ENCODE data around the gene HAUS3. TPM values are rescaled to one million over a fixed set of nuclear protein-coding genes. Genes with fewer than 3 reads are reported as not detected.

The HAUS3 gene
- total RNA-seq, 1 experiment from 2014 or later, result 18.0 TPM

DNA sequence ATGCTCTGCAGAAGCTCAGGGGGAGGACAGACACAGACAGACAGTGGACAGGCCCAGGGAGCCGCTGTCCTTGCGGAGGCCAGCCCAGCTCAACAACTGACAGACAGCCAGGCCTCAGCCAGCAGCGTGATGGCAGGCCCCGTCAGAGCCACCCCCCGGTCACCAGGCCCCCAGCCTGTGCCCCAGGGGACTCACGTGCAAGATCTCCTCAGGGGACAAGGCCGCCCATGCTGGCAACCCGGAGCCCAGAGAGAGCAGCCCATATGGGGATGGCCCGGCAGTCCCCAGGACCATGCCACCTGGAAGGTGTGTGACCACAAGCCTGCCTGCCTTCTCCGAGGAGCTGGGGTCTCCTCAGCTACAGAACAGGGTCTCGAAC is 48.0 kb upstream of the HAUS3 start:
- H2BK120ac ChIP-seq (ENCODE audit: low read depth, low read length, poor library complexity, severe bottlenecking), result no peak overlapping the region
- H3K9me3 ChIP-seq (ENCODE audit: control insufficient read depth, low read depth, low read length), result no peaks in the 10 kb centered on the region
- Mint-ChIP-seq H3K9me3 (peaks cover 2 to 8% of the 10 kb centered on the region in 2 experiments; a peak in 4 of 5 replicates), H3K27me3 (ENCODE audit: low read depth) (no peaks in the 10 kb centered on the region; the same call in 1 of the 2 replicates), H3K4me1 (peaks cover 4 to 15% of the 10 kb centered on the region in 2 experiments; a peak in 3 of 4 replicates), H3K36me3 (ENCODE audit: insufficient read depth in 1 of 3, low read depth in 3 of 3) (no peaks in the 10 kb centered on the region; a peak in 1 of 7 replicates), H3K4me3 (no peak overlapping the region), H3K27ac (no peak overlapping the region)
- no peak overlapping the region for H4K8ac ChIP-seq (replicated peaks; ENCODE audit: insufficient read length, low read depth, low read length)
- H3K4ac ChIP-seq (ENCODE audit: low read depth, low read length), result no peak overlapping the region
- no peak overlapping the region for H3T11ph ChIP-seq (ENCODE audit: low read length)
- no peak overlapping the region for H2BK5ac ChIP-seq (ENCODE audit: insufficient read length, low read length)
- H3K18ac ChIP-seq (ENCODE audit: insufficient read length, low read depth, low read length), result no peak overlapping the region
- no peak overlapping the region for H2BK12ac ChIP-seq (ENCODE audit: insufficient read length, low read depth, low read length)
- no peak overlapping the region for H3K4me2 ChIP-seq (ENCODE audit: insufficient read depth, insufficient read length, low read length)
- no peaks in the 10 kb centered on the region for H3K79me1 ChIP-seq (ENCODE audit: insufficient read depth, low read depth, low read length, poor library complexity, severe bottlenecking)
- no peak overlapping the region for H2AFZ ChIP-seq (ENCODE audit: low read length)
- H2BK15ac ChIP-seq (ENCODE audit: low read depth, low read length), result no peak overlapping the region
- H2AK5ac ChIP-seq (ENCODE audit: insufficient read length, low read length), result no peak overlapping the region
- H2BK20ac ChIP-seq (ENCODE audit: low read depth, low read length, poor library complexity, severe bottlenecking), result no peak overlapping the region
- WGBS (ENCODE audit: extremely low coverage, insufficient read length, low lambda C conversion rate), result no CpG with 5 or more reads among the region's 11 CpGs
- TF ChIP-seq, protein P1, sequence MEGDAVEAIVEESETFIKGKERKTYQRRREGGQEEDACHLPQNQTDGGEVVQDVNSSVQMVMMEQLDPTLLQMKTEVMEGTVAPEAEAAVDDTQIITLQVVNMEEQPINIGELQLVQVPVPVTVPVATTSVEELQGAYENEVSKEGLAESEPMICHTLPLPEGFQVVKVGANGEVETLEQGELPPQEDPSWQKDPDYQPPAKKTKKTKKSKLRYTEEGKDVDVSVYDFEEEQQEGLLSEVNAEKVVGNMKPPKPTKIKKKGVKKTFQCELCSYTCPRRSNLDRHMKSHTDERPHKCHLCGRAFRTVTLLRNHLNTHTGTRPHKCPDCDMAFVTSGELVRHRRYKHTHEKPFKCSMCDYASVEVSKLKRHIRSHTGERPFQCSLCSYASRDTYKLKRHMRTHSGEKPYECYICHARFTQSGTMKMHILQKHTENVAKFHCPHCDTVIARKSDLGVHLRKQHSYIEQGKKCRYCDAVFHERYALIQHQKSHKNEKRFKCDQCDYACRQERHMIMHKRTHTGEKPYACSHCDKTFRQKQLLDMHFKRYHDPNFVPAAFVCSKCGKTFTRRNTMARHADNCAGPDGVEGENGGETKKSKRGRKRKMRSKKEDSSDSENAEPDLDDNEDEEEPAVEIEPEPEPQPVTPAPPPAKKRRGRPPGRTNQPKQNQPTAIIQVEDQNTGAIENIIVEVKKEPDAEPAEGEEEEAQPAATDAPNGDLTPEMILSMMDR (conservative IDR thresholded peaks at IDR 0.05), result no peak
- no peak for DNase-seq
- no peak overlapping the region for H3K9ac ChIP-seq (ENCODE audit: extremely low read depth, insufficient read length, low read length)
- H4K91ac ChIP-seq (ENCODE audit: insufficient read length, low read depth, low read length), result no peak overlapping the region
- no peaks in the 10 kb centered on the region for H3K27me3 ChIP-seq (ENCODE audit: insufficient read depth, low read length)
- H3K4me1 ChIP-seq (ENCODE audit: insufficient read depth, low read length), result no peaks in the 10 kb centered on the region; the same call in 1 of the 2 replicates
- no peak overlapping the region for H3K27ac ChIP-seq (ENCODE audit: insufficient read length, low read depth, low read length)
- no peak overlapping the region for H3K56ac ChIP-seq (ENCODE audit: insufficient read length, low read depth, low read length)
- H4K20me1 ChIP-seq (ENCODE audit: control insufficient read depth, insufficient read depth, insufficient read length), result no peaks in the 10 kb centered on the region
- H3K23me2 ChIP-seq (ENCODE audit: insufficient read length, low read depth, low read length, poor library complexity, severe bottlenecking), result no peaks in the 10 kb centered on the region
- H3K14ac ChIP-seq (ENCODE audit: insufficient read depth, low read length), result no peak overlapping the region; the same call in 1 of the 2 replicates
- H3K23ac ChIP-seq (ENCODE audit: insufficient read length, low read depth, low read length), result no peak overlapping the region
- no peak overlapping the region for H4K5ac ChIP-seq (ENCODE audit: insufficient read length, low read depth, low read length)
- no peaks in the 10 kb centered on the region for H3K79me2 ChIP-seq (ENCODE audit: insufficient read depth, low read length)
